ENCODE data around the gene NPHP3.

NPHP3 gene

DNA sequence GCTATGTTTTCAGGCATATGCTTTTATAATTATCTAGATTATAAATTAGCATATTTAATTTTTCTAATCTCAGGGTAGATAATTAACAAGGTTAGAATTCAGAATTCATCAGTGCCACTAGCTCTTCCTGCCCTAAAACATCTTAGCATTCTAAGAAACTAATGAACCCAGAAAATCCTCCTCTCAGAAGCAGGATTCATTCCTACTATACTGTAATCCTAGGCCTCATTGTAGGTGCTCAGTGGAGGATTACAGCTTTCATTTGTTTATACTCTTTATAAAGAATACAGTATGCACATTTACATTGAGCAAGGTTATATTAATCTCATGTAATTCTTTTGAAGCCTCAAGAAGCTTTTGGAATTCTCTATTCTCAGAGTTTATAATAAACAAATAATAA is 83.5 kb downstream of the NPHP3 start:
- DNase-seq (ENCODE audit: low spot score) = no peak
- TF ChIP-seq CTCF (IDR thresholded peaks at IDR 0.05; ENCODE audit: extremely low read depth, insufficient read depth, missing control alignments) = no peak
- in situ Hi-C loops (cut with MboI; ENCODE audit: low pct_unique_long_range_greater_than_20kb, low sequenced_read_pairs, unreplicated experiment) = no loop called here

DNA sequence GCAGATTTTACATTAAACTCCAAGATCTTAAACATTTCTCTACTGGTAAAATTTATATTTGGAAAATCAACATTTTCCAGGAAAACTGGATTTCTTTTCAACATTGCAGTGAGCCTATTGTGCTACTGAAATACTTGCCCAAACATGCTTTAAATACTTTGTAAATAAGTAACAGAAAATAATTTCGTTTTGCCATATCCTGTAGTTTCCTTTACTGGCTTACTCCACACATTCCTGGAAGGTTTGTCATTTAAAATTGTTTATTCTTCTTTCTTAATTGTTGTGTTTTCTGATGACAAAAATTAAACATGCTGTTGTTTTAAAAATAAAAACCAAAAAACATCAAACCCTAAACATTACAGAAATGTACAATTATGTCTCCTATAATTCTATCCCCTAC is 84.6 kb downstream of the NPHP3 start:
- no peak for TF ChIP-seq CTCF (IDR thresholded peaks at IDR 0.05; ENCODE audit: extremely low read depth, insufficient read depth, missing control alignments)
- no peak for DNase-seq (ENCODE audit: low spot score)
- in situ Hi-C loops (cut with MboI; ENCODE audit: low pct_unique_long_range_greater_than_20kb, low sequenced_read_pairs, unreplicated experiment) = no loop called here

- DNase-seq (ENCODE audit: low spot score) = no peak
- in situ Hi-C loops (cut with MboI; ENCODE audit: low pct_unique_long_range_greater_than_20kb, low sequenced_read_pairs, unreplicated experiment) = no loop called here
- TF ChIP-seq CTCF (IDR thresholded peaks at IDR 0.05; ENCODE audit: extremely low read depth, insufficient read depth, missing control alignments) = no peak
Observed at GRCh38 chr3:132635052-132635451, 87.2 kb downstream of the NPHP3 start.

Data from GM13977 (cell line).